Measurements from ENCODE around the gene SLC34A1.

DNA sequence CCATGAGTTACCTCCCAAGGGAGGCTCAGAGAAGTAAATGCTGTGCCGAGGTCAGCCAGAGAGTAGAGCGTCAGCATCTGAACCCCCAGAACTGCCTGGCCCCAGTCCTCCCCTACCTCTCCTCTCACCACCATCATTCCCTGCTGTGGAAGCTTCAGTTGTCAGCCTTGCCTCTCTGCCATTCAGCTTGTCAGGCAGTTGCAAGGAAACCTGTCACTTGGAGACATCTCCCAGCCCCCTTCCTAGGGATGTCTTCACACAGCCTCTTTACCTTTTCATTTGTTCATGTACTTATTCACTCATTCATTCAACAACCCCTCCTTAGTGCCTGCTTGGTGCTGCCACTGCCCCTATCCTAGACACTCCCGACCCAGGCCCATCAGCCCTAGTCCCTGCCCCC, 24.4 kb upstream of the SLC34A1 start:
- TF ChIP-seq, protein P1, sequence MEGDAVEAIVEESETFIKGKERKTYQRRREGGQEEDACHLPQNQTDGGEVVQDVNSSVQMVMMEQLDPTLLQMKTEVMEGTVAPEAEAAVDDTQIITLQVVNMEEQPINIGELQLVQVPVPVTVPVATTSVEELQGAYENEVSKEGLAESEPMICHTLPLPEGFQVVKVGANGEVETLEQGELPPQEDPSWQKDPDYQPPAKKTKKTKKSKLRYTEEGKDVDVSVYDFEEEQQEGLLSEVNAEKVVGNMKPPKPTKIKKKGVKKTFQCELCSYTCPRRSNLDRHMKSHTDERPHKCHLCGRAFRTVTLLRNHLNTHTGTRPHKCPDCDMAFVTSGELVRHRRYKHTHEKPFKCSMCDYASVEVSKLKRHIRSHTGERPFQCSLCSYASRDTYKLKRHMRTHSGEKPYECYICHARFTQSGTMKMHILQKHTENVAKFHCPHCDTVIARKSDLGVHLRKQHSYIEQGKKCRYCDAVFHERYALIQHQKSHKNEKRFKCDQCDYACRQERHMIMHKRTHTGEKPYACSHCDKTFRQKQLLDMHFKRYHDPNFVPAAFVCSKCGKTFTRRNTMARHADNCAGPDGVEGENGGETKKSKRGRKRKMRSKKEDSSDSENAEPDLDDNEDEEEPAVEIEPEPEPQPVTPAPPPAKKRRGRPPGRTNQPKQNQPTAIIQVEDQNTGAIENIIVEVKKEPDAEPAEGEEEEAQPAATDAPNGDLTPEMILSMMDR (conservative IDR thresholded peaks at IDR 0.05) = no peak
- TF ChIP-seq EZH2 (IDR thresholded peaks at IDR 0.05; ENCODE audit: low read depth) = no peak

Data from PC-9 (cell line).